22Rv1 (cell line): ENCODE data around the gene FBXW8.

ENCODE experiments used
- ZFX ChIP-seq: fragments of 450-650 bp; IDR thresholded peaks from 2 replicates; pipeline ENCODE4 v1.6.1; 2017; ENCODE audit warnings: antibody characterized with exemption, borderline replicate concordance
- TF ChIP-seq, protein P1 (sequence below): fragments of 450-650 bp; IDR thresholded peaks from 2 replicates; pipeline ENCODE4 v1.5.1; 2017; ENCODE audit warnings: mild to moderate bottlenecking

DNA sequence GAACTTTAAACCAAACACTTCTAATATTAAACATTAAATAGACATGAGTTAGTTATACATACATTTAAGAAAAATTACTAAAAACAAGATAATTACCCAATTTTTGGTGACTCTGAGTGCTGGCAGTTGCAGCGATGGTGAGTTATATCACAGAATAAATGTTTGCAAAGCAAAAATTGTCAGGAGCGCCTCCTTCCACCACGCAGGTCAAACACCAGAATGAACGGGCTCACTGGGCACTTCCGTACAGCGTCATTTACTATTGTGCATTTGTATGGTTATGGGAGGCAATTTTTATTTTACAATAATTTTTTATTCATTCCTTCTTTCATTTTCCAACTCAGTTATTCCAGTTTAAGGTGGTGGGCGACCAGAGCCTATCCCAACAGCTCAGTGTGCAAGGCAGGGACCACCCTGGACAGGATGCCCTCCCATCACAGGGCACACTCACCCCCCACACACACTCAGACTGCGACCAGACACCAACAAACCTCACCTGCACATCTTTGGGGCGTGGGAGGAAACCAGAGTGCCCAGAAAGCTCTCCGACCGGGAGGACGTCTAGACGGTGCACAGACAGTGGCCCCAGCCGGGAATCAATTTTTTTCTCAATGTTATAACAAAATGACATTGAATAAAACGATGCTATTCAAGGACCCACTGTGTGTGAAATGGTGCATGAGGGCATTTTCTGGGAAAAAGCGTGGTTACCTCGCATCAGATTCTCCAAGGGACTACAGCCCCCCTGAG lies 121.3 kb downstream of the FBXW8 start:
- TF ChIP-seq, protein P1, sequence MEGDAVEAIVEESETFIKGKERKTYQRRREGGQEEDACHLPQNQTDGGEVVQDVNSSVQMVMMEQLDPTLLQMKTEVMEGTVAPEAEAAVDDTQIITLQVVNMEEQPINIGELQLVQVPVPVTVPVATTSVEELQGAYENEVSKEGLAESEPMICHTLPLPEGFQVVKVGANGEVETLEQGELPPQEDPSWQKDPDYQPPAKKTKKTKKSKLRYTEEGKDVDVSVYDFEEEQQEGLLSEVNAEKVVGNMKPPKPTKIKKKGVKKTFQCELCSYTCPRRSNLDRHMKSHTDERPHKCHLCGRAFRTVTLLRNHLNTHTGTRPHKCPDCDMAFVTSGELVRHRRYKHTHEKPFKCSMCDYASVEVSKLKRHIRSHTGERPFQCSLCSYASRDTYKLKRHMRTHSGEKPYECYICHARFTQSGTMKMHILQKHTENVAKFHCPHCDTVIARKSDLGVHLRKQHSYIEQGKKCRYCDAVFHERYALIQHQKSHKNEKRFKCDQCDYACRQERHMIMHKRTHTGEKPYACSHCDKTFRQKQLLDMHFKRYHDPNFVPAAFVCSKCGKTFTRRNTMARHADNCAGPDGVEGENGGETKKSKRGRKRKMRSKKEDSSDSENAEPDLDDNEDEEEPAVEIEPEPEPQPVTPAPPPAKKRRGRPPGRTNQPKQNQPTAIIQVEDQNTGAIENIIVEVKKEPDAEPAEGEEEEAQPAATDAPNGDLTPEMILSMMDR = no peak
- TF ChIP-seq ZFX = no peak
